Mesothelial cell of epicardium (in vitro differentiated cells): ENCODE results near the gene KIAA1614. TPM values are rescaled to one million over a fixed set of nuclear protein-coding genes. Genes with fewer than 3 reads are reported as not detected.

Source experiments
- DNase-seq, 2 experiments: peaks; one replicate each; pipeline ENCODE4 v3.0.0; 2021; ENCODE audit warnings: low spot score in 2 of 2; ENCODE audit not compliant: unreplicated experiment in 2 of 2
- H3K27ac Mint-ChIP-seq: 2 replicates; pipeline ENCODE4 v1.8.0; 2021; ENCODE audit warnings: mixed read lengths
- H3K27me3 Mint-ChIP-seq: 2 replicates; pipeline ENCODE4 v1.8.0; 2021; ENCODE audit warnings: low read depth, mixed read lengths
- H3K36me3 Mint-ChIP-seq: 2 replicates; pipeline ENCODE4 v1.8.0; 2021; ENCODE audit warnings: mixed read lengths
- H3K4me1 Mint-ChIP-seq: 2 replicates; pipeline ENCODE4 v1.8.0; 2021; ENCODE audit warnings: mixed read lengths
- H3K4me3 Mint-ChIP-seq: 2 replicates; pipeline ENCODE4 v1.8.0; 2021; ENCODE audit warnings: mild to moderate bottlenecking, moderate library complexity, mixed read lengths
- H3K9me3 Mint-ChIP-seq: 2 replicates; pipeline ENCODE4 v1.8.0; 2021; ENCODE audit warnings: mixed read lengths
- total RNA-seq: library from RNA; stranded (reverse); gene quantifications from 3 replicates; pipeline ENCODE4 v1.2.1, GENCODE V29; 2021
- TF ChIP-seq, protein P1 (sequence below): fragments of 200-600 bp; sonication (generic); IDR thresholded peaks from one replicate; pipeline ENCODE4 v1.5.0; 2021; ENCODE audit warnings: antibody characterized with exemption; ENCODE audit not compliant: unreplicated experiment

Gene KIAA1614
- total RNA-seq, 1 donor from 2014 or later, result 7.3 TPM

DNA sequence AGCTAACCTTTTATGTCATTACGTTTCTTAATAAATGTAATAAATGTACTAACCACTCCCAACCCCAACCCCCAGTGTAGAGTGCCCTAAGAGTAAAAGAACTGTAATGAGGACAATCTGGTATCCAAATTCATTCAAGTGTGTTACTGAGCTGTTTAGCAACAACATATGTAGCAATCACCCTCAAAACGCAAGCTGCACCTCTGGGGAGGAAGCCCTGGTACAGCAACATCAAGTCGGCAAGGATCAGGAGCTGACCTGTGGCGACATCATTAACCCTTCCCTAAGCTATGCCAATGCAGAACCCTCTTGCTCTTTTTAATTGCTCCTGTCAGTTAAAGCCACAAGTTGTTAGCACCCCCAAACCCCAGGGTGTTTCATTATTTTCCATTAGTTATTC, 62.9 kb downstream of the KIAA1614 start:
- no peak for DNase-seq
- H3K9me3 Mint-ChIP-seq, result peaks cover 4% of the 10 kb centered on the region
- no peaks in the 10 kb centered on the region for H3K27me3 Mint-ChIP-seq
- H3K4me1 Mint-ChIP-seq, result peaks cover 7% of the 10 kb centered on the region
- no peak overlapping the region for H3K4me3 Mint-ChIP-seq
- H3K27ac Mint-ChIP-seq, result no peak overlapping the region
- TF ChIP-seq, protein P1, sequence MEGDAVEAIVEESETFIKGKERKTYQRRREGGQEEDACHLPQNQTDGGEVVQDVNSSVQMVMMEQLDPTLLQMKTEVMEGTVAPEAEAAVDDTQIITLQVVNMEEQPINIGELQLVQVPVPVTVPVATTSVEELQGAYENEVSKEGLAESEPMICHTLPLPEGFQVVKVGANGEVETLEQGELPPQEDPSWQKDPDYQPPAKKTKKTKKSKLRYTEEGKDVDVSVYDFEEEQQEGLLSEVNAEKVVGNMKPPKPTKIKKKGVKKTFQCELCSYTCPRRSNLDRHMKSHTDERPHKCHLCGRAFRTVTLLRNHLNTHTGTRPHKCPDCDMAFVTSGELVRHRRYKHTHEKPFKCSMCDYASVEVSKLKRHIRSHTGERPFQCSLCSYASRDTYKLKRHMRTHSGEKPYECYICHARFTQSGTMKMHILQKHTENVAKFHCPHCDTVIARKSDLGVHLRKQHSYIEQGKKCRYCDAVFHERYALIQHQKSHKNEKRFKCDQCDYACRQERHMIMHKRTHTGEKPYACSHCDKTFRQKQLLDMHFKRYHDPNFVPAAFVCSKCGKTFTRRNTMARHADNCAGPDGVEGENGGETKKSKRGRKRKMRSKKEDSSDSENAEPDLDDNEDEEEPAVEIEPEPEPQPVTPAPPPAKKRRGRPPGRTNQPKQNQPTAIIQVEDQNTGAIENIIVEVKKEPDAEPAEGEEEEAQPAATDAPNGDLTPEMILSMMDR, result no peak
- H3K36me3 Mint-ChIP-seq, result peaks cover 59% of the 10 kb centered on the region

DNA sequence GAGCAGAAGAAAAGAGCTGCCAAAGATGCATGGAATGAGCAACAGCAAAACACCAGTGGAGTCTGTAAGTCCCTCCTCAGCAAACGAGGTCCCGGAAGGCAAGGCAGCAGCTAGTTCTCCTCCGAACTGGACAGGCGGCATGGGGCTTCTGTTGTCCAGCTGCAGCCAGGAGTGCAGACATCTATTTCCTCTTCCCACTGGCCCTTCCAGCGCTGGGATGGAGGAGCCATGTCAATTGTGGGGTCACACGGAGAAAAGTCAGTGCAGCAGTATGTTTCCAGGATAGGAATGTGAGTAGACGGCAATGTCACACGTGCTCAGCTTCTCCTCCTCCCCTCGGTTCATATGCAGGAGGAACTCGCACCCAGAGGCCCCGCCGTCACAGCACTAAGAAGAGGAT, 63.5 kb downstream of the KIAA1614 start:
- H3K36me3 Mint-ChIP-seq, result peaks cover 60% of the 10 kb centered on the region
- H3K27me3 Mint-ChIP-seq, result no peaks in the 10 kb centered on the region
- TF ChIP-seq, protein P1, result no peak
- peaks cover 8% of the 10 kb centered on the region for H3K9me3 Mint-ChIP-seq
- no peak overlapping the region for H3K4me3 Mint-ChIP-seq
- H3K4me1 Mint-ChIP-seq, result peaks cover 7% of the 10 kb centered on the region
- no peak overlapping the region for H3K27ac Mint-ChIP-seq
- no peak for DNase-seq

DNA sequence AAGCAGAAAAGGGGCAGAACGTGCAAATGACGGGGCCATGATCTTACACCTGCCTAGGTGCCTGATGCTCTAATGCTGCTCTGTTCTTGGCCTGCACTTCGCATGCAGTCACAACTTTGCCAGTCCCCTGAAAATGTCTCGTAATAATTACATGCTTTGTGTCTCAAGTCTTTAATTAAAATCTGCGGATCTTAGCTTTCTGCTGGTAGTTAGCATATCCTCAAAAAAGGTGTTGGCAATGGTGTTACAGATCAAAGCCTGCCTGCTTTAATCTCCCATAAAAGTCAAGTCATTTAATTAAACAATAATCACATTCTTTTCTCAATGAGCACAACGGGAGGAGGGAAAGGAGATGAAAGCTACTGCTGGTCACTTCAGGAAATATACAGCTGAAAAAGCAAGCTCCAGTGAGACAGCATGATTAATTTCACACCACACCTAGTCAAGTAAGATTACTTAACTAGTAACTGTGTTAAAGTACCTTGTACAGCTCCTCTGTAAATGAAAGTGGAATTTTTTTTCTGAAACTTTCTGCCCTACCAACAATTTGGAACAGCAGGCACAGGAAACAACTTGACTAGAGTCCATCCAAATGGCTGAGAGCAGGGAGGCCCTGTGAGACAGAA, 64.1 kb downstream of the KIAA1614 start:
- Mint-ChIP-seq H3K27me3 (no peaks in the 10 kb centered on the region), H3K36me3 (peaks cover 61% of the 10 kb centered on the region), H3K27ac (no peak overlapping the region), H3K9me3 (peaks cover 8% of the 10 kb centered on the region), H3K4me3 (no peak overlapping the region), H3K4me1 (peaks cover 7% of the 10 kb centered on the region)
- DNase-seq, result no peak
- TF ChIP-seq, protein P1, result no peak

DNA sequence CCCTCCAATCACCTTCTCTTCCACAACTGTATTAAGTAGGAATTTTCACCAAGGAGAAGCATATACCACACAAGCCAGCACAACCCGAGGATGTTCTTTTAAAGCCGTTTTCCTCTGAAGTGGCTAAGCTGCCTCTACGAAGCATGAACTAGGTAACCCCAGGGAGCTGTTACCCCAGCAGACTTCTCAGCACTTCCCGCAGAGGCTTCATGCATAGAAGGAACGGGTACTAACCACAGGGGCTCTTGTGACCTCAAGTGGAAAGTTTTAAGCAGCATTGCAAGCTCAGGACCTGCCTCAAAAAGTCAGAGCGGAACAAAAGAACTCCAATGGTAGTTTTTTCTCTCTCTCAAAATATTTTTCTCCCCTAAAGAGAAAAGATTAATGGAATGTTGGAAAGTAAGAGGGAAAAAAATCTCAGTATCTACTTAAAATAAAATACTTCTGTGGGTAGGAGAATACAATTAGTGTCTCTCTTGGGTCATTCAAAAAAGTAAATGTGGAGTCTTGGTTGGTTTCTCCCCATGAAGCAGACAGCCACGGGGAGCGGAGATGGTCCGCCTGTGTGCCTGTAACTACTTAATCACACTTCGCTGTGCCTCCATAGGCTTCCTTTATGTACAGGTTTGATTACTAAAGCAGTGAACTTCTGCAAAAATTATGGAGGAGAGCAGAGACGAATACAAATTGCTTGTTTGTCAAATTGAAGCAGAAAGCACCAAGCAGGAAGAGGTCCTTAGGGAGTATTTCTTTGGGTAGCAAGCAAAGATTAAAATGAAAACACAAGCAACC, 69.1 kb downstream of the KIAA1614 start:
- peaks cover 7% of the 10 kb centered on the region for H3K4me1 Mint-ChIP-seq
- DNase-seq, result no peak
- no peaks in the 10 kb centered on the region for H3K27me3 Mint-ChIP-seq
- H3K36me3 Mint-ChIP-seq, result peaks cover 62% of the 10 kb centered on the region
- no peak overlapping the region for H3K4me3 Mint-ChIP-seq
- peaks cover 8% of the 10 kb centered on the region for H3K9me3 Mint-ChIP-seq
- TF ChIP-seq, protein P1, result no peak
- peak overlapping the region; percentile 50 for H3K27ac Mint-ChIP-seq

DNA sequence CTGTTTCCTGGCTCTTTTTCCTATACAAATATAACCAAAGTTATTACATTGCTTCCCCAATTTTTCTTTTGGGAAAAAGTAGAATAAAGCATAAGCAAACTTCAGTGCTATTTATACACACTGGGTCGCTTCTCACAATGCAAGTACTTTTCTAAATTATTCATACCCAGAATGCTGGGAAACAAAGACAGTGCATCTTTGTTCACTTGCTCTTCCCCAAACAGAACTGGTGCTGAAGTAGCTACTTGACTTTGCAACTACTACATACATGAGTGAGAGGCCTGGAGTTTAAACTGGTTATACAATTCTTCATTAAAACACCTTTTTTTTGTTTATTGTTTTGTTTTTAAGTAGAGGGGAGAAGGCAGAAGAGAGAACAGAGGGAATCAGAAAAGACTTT, 69.7 kb downstream of the KIAA1614 start:
- no peak for DNase-seq
- TF ChIP-seq, protein P1, result no peak
- Mint-ChIP-seq H3K4me1 (peaks cover 7% of the 10 kb centered on the region), H3K27me3 (no peaks in the 10 kb centered on the region), H3K4me3 (no peak overlapping the region), H3K9me3 (peaks cover 8% of the 10 kb centered on the region), H3K27ac (peak overlapping the region; percentile 61), H3K36me3 (peaks cover 68% of the 10 kb centered on the region)
